Fibroblast of pulmonary artery (primary cell): ENCODE results near the gene GCC1.

ENCODE experiments used
- DNase-seq: peaks from one replicate; pipeline ENCODE4 v3.0.0-alpha.2; 2010; ENCODE audit warnings: low read depth
- H3K4me3 ChIP-seq: replicated peaks from 2 replicates; pipeline ENCODE4 v1.5.1; 2011; ENCODE audit warnings: low read depth, mild to moderate bottlenecking, control low read depth, low read length, moderate library complexity
- TF ChIP-seq, protein P1 (sequence below): IDR thresholded peaks from 2 replicates; pipeline ENCODE4 v1.5.1; 2011; ENCODE audit warnings: mild to moderate bottlenecking, control low read depth, low read length, inconsistent platforms; ENCODE audit errors: missing control alignments

GCC1 gene, protein sequence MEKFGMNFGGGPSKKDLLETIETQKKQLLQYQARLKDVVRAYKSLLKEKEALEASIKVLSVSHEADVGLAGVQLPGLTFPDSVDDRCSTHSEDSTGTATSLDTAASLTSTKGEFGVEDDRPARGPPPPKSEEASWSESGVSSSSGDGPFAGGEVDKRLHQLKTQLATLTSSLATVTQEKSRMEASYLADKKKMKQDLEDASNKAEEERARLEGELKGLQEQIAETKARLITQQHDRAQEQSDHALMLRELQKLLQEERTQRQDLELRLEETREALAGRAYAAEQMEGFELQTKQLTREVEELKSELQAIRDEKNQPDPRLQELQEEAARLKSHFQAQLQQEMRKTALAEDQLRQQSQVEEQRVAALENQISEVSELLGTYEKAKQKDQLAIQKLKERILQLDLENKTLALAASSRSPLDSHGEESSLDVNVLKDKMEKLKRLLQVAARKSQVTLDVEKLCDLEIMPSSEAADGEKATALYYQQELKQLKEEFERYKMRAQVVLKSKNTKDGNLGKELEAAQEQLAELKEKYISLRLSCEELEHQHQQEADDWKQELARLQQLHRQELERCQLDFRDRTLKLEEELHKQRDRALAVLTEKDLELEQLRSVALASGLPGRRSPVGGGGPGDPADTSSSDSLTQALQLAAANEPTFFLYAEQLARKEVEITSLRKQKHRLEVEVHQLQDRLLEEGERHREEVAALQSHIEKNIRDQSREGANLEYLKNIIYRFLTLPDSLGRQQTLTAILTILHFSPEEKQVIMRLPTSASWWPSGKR

DNA sequence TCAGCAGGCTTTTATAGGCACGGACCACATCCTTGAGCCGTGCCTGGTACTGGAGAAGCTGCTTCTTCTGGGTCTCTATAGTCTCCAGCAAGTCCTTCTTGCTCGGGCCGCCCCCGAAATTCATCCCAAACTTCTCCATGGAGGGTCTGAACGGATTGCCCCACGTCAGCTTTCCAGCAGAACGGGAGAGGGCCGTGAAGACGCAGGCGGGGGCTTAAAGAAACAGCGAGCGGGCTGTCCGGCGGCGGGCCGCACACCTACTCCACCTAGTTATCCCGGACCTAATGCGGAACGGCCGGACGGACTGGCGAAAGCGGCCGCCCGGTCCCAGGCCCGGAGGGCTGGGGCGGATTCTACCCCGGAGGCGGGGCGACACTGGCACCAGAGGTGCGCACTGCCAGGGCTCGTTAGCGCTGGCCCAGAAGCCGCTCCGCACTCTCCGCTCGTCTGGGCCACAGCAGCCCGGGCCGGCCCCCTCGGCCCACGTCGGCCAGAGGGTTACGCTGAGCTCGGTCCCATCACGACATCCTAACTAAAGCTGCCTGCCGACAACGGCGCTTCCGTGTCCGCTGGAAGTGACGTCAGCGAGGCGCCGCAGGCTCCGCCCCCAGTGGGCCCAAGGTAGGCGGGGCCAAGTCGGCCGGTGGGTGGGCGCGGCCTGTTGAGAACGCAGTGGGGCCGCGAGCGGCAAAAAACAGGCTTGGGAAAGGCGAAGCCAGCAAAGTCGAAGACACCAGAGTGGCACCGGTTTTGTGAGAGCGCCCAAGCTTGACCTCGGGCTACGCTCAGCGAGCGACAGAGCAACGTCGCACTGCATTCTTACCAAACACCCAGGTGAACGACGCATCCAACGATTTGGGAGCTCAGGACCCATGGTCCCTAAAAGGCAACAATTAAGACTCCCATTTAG lies at the start of gene GCC1:
GCC1 (minus strand) TSS at position 553 of the 910 bp plus-strand sequence; CDS start at position 139, 414 bp downstream.
- TF ChIP-seq, protein P1, sequence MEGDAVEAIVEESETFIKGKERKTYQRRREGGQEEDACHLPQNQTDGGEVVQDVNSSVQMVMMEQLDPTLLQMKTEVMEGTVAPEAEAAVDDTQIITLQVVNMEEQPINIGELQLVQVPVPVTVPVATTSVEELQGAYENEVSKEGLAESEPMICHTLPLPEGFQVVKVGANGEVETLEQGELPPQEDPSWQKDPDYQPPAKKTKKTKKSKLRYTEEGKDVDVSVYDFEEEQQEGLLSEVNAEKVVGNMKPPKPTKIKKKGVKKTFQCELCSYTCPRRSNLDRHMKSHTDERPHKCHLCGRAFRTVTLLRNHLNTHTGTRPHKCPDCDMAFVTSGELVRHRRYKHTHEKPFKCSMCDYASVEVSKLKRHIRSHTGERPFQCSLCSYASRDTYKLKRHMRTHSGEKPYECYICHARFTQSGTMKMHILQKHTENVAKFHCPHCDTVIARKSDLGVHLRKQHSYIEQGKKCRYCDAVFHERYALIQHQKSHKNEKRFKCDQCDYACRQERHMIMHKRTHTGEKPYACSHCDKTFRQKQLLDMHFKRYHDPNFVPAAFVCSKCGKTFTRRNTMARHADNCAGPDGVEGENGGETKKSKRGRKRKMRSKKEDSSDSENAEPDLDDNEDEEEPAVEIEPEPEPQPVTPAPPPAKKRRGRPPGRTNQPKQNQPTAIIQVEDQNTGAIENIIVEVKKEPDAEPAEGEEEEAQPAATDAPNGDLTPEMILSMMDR = no peak
- H3K4me3 ChIP-seq = peak within 1 kb of the TSS; percentile 88
- peak; percentile 91 for DNase-seq

DNA sequence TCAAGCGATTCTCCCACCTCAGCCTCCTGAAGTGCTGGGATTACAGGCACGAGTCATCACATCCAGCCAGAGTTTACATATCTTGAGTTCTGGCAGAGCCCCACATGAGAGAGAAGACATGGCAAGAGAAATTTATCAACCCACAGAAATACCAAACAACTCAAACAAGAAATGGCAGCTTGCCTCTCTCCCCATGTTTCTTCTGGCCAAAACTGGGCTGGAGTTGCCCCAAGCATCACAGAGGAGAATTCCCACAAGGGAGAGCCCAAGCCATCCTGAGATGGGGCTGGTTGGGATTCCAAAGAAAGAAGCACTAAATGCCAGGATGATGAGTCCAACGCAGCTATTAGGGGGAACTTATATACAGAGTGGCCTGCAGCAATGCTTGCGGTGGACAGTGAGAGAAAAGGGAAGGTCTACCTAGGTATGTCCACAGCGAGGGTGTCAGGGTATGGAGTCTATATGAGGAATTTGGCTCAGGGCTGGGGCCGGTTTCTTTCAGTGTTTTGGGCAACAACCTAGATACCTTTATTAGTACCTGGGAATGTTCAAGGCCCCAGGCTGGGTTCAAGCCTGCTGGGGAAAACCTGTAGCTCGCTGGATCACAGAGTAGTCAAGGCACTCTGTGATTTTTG lies 47.0 kb upstream of the GCC1 start:
- no peak for DNase-seq
- TF ChIP-seq, protein P1 = no peak
- H3K4me3 ChIP-seq = no peak overlapping the region

DNA sequence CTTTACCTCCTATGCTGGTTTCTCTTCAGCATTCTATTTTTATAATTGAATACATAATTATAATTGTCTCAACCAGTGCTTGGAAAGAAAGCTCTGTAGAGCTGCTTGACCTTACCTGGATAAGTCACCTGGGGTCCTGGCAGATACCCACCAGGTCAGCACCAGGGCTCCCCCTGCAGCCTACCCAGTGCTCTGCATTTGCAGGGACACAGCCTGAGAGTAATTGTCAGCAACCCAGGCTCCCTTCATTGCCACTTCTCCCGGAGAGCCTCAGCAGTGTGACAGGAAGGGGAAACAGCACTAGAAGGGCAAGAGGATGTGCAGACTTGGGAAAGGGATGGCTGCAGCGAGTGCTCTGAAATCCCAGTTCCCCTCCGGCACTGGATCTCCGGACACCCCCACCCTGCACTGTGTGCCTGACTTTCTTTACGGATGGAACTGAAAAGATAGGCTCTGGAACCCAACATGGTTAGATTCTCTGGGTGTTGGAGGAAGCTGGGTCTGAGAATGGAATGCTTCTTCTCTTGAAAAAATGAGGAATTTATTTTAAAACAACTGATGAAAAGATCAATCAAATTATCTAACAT lies 44.0 kb upstream of the GCC1 start:
- DNase-seq = no peak
- TF ChIP-seq, protein P1 = peak; percentile 42
- no peak overlapping the region for H3K4me3 ChIP-seq

DNA sequence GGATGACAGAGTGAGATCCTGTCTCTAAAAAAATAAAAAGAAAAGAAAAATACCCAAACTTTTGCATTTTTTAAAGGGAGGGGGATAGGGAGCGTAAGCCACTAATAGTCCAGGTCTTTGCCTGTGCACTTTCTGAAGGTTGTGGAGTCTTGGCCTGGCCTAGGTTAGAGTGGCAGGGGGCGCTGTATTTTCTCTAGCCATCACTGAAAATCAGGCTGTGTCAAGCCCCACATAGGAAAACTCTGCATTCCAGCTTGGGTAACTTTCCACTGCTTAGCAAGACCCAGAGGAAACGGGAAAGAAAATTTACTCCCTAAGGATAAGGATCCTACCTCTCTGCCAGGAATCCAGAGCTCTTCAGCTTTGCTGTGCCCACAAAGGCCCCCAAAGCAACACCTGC lies 43.0 kb upstream of the GCC1 start:
- no peak overlapping the region for H3K4me3 ChIP-seq
- TF ChIP-seq, protein P1 = peak; percentile 14
- DNase-seq = no peak

DNA sequence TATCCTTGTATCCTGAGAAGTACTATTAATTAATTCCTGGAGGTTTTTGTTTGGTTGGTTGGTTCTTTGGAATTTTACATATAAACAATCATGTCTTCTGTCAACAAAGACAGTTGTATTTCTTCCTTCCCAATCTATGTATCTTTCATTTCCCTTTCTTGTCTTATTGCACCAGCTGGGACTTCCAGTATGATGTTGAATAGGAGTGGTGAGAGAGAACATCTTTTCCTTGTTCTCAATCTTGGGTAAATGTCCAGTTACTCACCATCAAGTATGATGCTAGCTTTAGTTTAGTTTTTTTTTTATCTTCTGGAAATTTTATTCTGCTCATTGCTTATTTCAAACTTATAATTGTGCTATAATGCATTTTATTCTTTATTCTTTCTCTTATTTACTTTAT lies 39.9 kb upstream of the GCC1 start:
- no peak overlapping the region for H3K4me3 ChIP-seq
- TF ChIP-seq, protein P1 = no peak
- no peak for DNase-seq
